Measurements from ENCODE around the gene RBBP5.

The RBBP5 gene

GRCh38 chr1:205073511-205073910 lies 48.3 kb downstream of the RBBP5 start:
- DNase-seq: no peak

DNA sequence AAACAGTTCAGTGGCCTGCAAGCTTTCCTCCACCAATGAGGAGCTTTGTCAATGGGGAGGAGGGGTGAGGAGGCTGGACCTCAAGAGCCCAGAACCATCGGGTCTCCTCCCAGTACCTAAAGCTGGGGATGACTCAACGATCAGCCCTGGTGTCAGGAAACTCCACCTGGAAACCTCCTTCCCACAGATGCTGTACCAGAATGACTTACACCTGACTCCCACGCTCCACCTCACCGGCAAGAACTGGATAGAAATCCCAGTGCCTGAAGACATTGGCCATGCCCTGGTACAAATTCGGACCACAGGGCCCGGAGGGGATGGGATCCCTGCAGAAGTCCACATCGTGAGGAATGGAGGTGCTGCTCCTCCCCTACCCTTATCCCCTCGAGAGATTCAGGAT lies 48.9 kb downstream of the RBBP5 start:
- no peak for DNase-seq

GRCh38 chr1:205072286-205072685 lies 49.5 kb downstream of the RBBP5 start:
- DNase-seq: no peak

- no peak for DNase-seq
Observed at GRCh38 chr1:205071801-205072200, 50.0 kb downstream of the RBBP5 start.

GRCh38 chr1:205071028-205071409 lies 50.8 kb downstream of the RBBP5 start:
- no peak for DNase-seq

- no peak for DNase-seq
Observed at GRCh38 chr1:205069371-205070125, 52.2 kb downstream of the RBBP5 start.

- DNase-seq: no peak
Observed at GRCh38 chr1:205068457-205069040, 53.2 kb downstream of the RBBP5 start.

- no peak for DNase-seq
Observed at GRCh38 chr1:205068001-205068400, 53.8 kb downstream of the RBBP5 start.

- no peak for DNase-seq
Observed at GRCh38 chr1:205067031-205067430, 54.7 kb downstream of the RBBP5 start.

DNA sequence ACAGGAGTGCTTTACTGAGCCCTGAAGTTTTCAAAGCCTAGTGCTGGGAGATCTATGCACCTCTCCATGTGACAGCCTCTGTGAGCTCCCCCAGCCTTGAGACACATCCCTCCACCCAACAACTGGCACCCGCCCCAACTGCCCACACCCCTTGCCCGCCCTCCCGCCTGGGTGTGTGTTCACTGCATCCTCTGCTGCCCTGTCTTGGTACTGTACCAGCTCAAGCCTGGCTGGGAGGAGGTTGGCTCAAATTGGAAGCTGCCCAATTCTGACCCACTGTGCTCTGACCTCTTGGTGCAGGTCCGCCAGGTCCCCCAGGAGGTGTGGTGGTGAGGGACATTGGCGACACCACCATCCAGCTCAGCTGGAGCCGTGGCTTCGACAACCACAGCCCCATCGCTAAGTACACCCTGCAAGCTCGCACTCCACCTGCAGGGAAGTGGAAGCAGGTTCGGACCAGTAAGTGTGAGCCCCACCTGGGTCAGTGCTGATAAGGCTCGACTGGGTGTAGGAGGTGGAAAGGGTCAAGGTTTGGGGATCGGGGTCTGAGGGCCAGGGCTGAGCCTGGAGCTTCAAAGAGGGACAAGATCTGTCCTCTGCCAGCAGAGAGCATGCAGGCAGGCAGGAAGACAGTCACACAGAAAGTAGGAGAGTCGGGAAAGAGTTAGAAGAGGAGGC lies 55.5 kb downstream of the RBBP5 start:
- no peak for DNase-seq

DNA sequence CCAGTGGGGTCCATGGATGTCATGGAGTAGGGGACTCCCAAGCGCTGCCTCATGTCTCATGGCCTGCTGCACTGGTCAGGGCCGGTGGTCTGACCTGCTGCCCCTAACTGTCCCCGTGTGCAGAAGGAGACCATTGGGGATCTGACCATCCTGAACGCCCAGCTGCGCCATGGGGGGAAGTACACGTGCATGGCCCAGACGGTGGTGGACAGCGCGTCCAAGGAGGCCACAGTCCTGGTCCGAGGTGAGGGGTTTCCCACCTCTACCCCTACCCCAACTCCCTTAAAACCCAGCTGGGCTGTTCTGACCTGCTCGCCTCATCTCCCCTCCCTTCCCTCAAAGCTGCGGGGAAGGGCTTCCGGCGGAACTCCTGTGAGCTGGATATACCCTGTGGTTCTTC lies 56.1 kb downstream of the RBBP5 start:
- DNase-seq: no peak

- DNase-seq: no peak
Observed at GRCh38 chr1:205064741-205065316, 56.9 kb downstream of the RBBP5 start.

DNA sequence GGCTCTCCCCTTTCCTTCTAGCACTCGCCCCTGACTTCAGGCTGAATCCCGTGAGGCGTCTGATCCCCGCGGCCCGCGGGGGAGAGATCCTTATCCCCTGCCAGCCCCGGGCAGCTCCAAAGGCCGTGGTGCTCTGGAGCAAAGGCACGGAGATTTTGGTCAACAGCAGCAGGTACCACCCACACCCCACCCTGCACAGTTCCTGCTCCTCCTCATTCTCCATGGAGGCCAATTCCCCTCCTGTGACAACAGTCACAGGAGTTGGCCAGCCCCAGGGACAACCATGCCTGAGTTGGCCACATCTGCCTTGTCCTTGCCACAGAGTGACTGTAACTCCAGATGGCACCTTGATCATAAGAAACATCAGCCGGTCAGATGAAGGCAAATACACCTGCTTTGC lies 57.5 kb downstream of the RBBP5 start:
- DNase-seq: no peak

DNA sequence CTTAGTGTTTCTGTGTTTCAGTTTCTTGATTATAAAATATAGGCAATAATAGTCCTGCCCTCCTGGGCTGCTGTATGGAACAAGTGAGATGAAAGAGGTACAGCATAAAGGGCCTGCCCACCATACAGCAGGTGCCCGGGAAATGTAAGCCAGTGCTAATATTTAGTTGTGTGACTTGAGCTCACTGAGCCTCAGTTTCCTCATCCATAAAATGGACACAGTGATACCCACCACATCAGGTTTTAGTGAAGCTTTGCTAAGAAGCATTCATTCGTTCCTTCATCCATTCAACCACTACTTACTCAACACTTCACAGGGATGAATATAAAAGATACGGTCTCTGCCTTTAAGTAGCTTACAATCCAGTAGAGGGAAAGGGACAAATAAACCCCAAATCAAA lies 58.9 kb downstream of the RBBP5 start:
- DNase-seq: no peak

DNA sequence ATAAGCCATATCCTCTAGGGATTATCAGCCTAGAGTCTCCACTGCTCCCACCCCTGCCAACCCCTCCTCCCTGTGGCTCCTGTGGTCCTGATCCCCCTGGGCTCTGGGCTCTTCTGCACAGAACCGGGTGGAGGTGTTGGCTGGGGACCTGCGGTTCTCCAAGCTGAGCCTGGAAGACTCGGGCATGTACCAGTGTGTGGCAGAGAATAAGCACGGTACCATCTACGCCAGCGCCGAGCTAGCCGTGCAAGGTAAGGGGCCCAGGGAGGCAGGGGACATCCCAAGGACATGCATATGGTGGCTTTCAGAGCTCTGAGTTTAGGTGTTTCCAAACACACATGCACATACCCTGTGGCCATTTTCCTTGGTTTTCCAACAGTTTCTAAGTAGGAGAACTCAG lies 59.5 kb downstream of the RBBP5 start:
- no peak for DNase-seq

GRCh38 chr1:205061665-205062069 lies 60.1 kb downstream of the RBBP5 start:
- peak; percentile 86 to 91 for DNase-seq

DNA sequence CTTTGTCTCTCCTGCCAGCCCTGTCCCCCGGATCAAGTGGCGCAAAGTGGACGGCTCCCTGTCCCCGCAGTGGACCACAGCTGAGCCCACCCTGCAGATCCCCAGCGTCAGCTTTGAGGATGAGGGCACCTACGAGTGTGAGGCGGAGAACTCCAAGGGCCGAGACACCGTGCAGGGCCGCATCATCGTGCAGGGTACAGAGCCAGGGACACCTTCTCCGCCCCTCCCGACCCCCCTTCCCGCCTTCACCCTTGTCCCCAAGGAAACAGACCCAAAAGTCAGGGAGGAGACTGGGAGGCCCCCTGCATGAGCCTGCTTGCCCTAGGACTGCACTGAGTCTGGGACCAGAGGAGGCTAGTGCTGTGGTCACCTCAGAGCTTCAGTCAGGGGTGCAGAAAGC lies 60.6 kb downstream of the RBBP5 start:
- no peak for DNase-seq

GRCh38 chr1:205060746-205061145 lies 61.0 kb downstream of the RBBP5 start:
- no peak for DNase-seq

- DNase-seq: no peak
Observed at GRCh38 chr1:205059660-205060059, 62.1 kb downstream of the RBBP5 start.

DNA sequence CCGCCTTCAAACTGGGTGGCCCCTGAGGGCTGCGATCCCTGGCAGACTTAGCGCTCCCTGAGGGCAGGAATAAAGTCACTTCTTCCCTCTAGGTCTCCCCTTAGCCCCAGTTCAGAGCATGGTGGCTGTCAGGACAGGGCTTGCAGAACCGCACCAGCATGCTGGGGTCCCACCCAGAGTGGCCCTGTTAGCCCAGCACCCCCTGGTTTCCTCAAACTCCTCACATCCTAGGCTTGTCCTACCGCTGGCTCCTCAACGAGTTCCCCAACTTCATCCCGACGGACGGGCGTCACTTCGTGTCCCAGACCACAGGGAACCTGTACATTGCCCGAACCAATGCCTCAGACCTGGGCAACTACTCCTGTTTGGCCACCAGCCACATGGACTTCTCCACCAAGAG lies 62.9 kb downstream of the RBBP5 start:
- no peak for DNase-seq

GRCh38 chr1:205057808-205058575 lies 63.8 kb downstream of the RBBP5 start:
- DNase-seq: no peak

GRCh38 chr1:205056956-205057568 lies 64.7 kb downstream of the RBBP5 start:
- DNase-seq: no peak

GRCh38 chr1:205056188-205056611 lies 65.6 kb downstream of the RBBP5 start:
- no peak for DNase-seq

All from NCI-H2081 (cell line).